Omental fat pad (tissue), 4 donors: Measurements from ENCODE around the gene CMSS1. TPM values are rescaled to one million over a fixed set of nuclear protein-coding genes. Genes with fewer than 3 reads are reported as not detected.

Experiments
- ATAC-seq: fragments of 150-250 bp; one replicate; pipeline ENCODE4 v1.9.1; 2016; ENCODE audit warnings: mild to moderate bottlenecking, moderate library complexity; ENCODE audit not compliant: low FRiP score
- DNase-seq: peaks from one replicate; pipeline ENCODE4 v3.0.0-alpha.2; 2019; ENCODE audit warnings: low spot score
- total RNA-seq, 4 donors: library from RNA; depleted of rRNA; stranded (reverse); fragments of >200 nt; gene quantifications; one replicate each; pipeline ENCODE4 v1.1.0, GENCODE V29; 2016
- TF ChIP-seq, protein P1 (sequence below), 3 donors: fragments of 450-650 bp; IDR thresholded peaks; one replicate each; pipeline ENCODE4 v1.5.1; 2016 to 2017; ENCODE audit warnings: antibody characterized with exemption in 3 of 3, mild to moderate bottlenecking in 3 of 3, moderate library complexity in 2 of 3

CMSS1 gene
- total RNA-seq, 4 donors from 2014 or later = 16.9 to 29.3 (median 21.1) TPM

DNA sequence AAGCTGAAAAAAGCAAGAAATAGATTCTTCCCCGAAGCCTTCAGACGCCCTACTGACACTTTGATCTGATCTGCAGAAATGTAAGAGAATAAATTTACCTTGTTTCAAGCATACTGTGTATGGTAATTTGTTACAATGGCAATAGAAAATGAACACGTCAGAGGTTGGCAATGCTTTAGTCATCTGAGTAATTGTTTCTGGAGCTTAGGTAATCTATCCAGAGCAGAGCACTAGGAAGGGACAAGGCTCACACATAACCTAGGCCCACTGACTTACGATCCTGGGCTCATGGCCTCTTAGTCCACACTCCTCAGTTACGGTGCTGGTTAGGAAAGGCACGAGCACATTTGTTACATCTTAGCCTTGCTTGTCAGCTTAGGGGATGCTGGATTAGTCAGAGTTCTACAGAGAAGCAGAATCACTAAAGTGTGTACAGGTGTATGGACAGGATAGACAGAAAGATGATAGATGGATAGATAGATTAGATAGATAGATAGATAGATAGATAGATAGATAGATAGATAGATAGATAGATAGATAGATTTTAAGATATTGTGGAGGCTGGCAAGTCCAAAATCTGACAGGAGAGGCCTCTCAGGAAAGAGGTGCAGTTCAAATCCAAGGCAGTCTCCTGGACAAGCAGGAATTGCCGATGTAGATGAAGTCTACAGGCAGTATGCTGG, 396.4 kb downstream of the CMSS1 start:
- no peak for ATAC-seq
- TF ChIP-seq, protein P1, sequence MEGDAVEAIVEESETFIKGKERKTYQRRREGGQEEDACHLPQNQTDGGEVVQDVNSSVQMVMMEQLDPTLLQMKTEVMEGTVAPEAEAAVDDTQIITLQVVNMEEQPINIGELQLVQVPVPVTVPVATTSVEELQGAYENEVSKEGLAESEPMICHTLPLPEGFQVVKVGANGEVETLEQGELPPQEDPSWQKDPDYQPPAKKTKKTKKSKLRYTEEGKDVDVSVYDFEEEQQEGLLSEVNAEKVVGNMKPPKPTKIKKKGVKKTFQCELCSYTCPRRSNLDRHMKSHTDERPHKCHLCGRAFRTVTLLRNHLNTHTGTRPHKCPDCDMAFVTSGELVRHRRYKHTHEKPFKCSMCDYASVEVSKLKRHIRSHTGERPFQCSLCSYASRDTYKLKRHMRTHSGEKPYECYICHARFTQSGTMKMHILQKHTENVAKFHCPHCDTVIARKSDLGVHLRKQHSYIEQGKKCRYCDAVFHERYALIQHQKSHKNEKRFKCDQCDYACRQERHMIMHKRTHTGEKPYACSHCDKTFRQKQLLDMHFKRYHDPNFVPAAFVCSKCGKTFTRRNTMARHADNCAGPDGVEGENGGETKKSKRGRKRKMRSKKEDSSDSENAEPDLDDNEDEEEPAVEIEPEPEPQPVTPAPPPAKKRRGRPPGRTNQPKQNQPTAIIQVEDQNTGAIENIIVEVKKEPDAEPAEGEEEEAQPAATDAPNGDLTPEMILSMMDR (IDR thresholded peaks at IDR 0.05) = no peak
- no peak for DNase-seq

DNA sequence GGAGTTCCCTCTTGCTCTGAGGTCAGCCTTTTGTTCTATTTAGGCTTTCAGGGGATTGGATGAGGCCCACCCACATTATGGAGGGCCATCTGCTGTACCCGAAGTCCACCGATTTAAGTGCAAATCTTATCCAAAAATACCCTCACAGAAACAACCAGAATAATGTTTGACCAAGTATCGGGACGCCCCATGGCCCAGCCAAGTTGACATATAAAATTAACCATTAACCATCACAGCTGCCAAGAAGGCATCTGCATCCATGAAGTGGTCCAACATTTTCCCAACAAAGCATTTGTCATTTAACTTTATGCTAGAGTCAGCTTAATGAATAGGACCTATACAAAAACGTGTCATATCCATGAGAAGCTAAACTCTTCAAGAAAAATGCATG, 396.9 kb downstream of the CMSS1 start:
- DNase-seq (no peak), ATAC-seq (no peak)
- TF ChIP-seq, protein P1 (IDR thresholded peaks at IDR 0.05) = no peak

DNA sequence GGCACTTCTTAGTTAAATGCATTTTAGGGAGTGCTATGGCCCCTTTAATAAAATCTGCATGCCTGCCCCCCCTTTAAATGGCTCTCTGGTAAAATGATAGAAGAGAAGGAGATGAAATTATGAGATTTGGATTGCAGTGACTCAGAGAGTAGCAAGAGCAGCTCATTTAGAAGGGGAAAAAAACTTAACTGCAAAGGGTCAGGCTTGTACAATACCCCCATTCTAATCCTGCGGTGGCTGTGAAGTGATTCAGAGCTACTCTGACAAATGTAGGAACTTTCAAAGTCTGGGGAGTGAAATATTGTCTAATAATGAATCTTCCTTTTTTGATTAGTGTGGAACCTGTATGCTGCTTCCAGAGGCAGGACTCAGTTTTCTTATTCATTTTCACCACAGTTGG, 399.1 kb downstream of the CMSS1 start:
- ATAC-seq (no peak), DNase-seq (no peak)
- TF ChIP-seq, protein P1 (IDR thresholded peaks at IDR 0.05) = no peak

DNA sequence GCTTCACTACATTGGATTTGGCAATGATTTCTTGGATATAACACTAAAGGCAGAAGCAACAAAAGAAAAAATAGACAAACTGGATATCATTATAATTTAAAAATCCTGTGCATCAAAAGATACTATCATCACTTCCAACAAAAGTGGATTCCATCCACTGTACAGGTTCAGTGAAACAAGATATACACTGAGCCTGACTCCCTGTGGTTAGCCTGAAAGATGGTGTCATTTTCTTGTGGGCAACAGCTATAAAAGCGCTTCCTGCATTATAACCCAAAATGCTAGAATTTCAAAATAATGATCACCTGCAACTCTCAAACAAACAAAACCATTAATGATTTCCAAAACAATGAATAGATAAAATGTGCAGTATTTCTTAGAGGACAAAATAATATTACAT, 403.5 kb downstream of the CMSS1 start:
- DNase-seq (no peak), ATAC-seq (no peak)
- TF ChIP-seq, protein P1 (IDR thresholded peaks at IDR 0.05) = no peak

DNA sequence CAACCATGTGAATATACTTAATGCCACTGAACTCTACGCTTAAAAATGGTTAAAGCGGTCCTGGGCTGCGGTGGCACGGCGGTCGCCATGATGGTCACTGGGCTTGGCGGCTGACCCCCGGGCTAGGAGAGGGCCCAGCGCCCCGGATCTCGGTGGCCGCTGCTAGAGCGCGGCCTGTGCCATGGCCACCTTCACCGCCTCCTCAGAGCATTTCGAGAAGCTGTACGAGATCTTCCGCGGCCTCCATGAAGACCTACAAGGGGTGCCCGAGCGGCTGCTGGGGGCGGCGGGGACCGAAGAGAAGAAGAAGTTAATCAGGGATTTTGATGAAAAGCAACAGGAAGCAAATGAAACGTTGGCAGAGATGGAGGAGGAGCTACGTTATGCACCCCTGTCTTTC, 407.5 kb downstream of the CMSS1 start:
- no peak for DNase-seq
- TF ChIP-seq, protein P1 (IDR thresholded peaks at IDR 0.05) = no peak
- ATAC-seq = no peak

DNA sequence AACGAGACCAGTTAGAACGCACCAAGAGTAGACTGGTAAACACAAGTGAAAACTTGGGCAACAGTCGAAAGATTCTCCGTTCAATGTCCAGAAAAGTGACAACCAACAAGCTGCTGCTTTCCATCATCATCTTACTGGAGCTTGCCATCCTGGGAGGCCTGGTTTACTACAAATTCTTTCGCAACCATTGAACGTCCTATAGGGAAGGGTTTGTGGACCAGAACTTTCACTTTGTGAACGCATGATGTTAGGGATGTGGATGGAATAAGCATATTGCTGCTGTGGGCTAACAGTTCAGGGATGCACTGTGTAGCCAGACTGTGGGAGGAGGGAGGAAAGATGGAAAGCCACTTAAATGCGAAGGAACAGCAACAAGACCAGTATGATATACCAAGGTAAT, 408.2 kb downstream of the CMSS1 start:
- ATAC-seq = no peak
- no peak for DNase-seq
- TF ChIP-seq, protein P1 (IDR thresholded peaks at IDR 0.05) = no peak

DNA sequence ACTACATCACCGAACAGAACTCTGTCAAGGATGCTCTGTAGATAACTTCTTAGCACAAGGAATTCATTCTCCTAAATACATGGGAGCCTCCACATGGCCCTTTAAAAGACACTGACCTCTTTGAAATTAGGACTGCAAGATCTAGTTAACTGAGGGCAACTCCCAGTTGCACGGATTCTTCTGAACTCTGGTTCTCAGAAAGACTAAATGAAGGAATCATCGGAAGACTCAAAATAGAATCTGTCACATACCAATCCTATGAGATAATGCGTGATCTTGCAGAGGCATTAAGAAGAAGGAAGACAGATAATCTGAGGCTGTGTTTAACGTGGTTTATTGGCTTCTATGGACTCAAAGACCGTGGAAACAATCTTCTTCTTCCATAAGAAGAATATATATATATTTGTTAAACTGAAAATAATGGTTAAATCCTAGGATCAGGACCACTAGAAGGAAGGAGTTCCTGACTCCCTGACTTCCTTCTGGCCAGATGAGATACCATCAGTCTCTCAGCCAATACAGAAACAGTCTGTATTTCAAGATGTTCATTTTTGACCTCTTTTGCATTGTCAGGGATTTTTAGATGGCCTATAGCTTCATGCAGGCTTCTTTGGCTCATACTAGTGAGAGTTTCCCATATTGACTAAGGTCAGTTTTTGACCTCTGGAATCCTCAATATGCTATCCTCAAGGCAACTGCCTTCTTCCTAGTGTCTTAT, 409.2 kb downstream of the CMSS1 start:
- ATAC-seq = peak; percentile 23

More for the DNA sequence above, 409.2 kb downstream of the CMSS1 start:
- DNase-seq = no peak
- TF ChIP-seq, protein P1 (IDR thresholded peaks at IDR 0.05) = no peak
